ENCODE data around the gene SLC16A2. TPM values are rescaled to one million over a fixed set of nuclear protein-coding genes. Genes with fewer than 3 reads are reported as not detected.
A peak's percentile ranks its signal among the peaks of the same experiment; 100 is the strongest.

Gene SLC16A2
- total RNA-seq (2012; rRNA removed), result 9.9 and 26.2 TPM in 2 replicates

- peaks cover 8% of the 10 kb centered on the region for H3K4me1 ChIP-seq (ENCODE audit: control insufficient read depth, insufficient read depth, low read length)
- peak within 1 kb of the TSS; percentile 81 for H3K9ac ChIP-seq (ENCODE audit: low read depth, low read length)
- H3K36me3 ChIP-seq (ENCODE audit: insufficient read depth, low read length), result no peaks in the 10 kb centered on the region
- H3K9me3 ChIP-seq (replicated peaks; ENCODE audit: low read length), result no peaks in the 10 kb centered on the region
- H3K4me2 ChIP-seq (ENCODE audit: low read length), result peak within 1 kb of the TSS; percentile 97
- H3K27me3 ChIP-seq (ENCODE audit: control insufficient read depth, insufficient read depth, low read length), result peaks cover 3% of the 10 kb centered on the region
- peak within 1 kb of the TSS; percentile 76 for H3K4me3 ChIP-seq (ENCODE audit: low read length)
Observed at GRCh38 chrX:74421036-74421739, at the start of gene SLC16A2. Gene SLC16A2 (plus strand): TSS chrX:74421493. CDS start chrX:74421638, 145 bp downstream.

GRCh38 chrX:74372272-74372671 lies 49.0 kb upstream of the SLC16A2 start:
- no peaks in the 10 kb centered on the region for H3K4me1 ChIP-seq (ENCODE audit: control insufficient read depth, insufficient read depth, low read length)
- H3K4me2 ChIP-seq (ENCODE audit: low read length), result no peak overlapping the region
- H3K36me3 ChIP-seq (ENCODE audit: insufficient read depth, low read length), result no peaks in the 10 kb centered on the region
- no peak overlapping the region for H3K9ac ChIP-seq (ENCODE audit: low read depth, low read length)
- H3K4me3 ChIP-seq (ENCODE audit: low read length), result no peak overlapping the region
- no peaks in the 10 kb centered on the region for H3K9me3 ChIP-seq (replicated peaks; ENCODE audit: low read length)
- peaks cover 46% of the 10 kb centered on the region for H3K27me3 ChIP-seq (ENCODE audit: control insufficient read depth, insufficient read depth, low read length)

DNA sequence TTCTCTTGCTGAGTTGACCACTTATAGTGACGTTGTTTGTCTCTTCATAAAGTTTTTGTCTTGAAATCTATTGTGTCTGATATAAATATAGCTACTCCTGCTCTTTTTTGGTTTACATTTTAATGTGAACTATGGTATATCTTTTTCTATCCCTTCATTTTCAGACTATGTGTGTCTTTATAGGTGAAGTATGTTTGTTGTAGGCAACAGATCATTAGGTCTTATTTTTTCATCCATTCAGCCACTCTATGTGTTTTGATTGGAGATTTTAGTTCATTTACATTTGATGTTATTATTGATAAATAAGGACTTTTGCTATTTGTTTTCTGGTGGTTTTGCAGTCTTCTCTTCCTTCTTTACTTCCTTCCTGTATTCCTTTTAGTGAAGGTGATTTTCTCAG lies 44.0 kb upstream of the SLC16A2 start:
- Histone ChIP-seq H3K4me1 (ENCODE audit: control insufficient read depth, insufficient read depth, low read length) (no peaks in the 10 kb centered on the region), H3K36me3 (ENCODE audit: insufficient read depth, low read length) (no peaks in the 10 kb centered on the region), H3K9me3 (replicated peaks; ENCODE audit: low read length) (no peaks in the 10 kb centered on the region), H3K9ac (ENCODE audit: low read depth, low read length) (no peak overlapping the region), H3K27me3 (ENCODE audit: control insufficient read depth, insufficient read depth, low read length) (peaks cover 19% of the 10 kb centered on the region), H3K4me3 (ENCODE audit: low read length) (no peak overlapping the region), H3K4me2 (ENCODE audit: low read length) (no peak overlapping the region)

DNA sequence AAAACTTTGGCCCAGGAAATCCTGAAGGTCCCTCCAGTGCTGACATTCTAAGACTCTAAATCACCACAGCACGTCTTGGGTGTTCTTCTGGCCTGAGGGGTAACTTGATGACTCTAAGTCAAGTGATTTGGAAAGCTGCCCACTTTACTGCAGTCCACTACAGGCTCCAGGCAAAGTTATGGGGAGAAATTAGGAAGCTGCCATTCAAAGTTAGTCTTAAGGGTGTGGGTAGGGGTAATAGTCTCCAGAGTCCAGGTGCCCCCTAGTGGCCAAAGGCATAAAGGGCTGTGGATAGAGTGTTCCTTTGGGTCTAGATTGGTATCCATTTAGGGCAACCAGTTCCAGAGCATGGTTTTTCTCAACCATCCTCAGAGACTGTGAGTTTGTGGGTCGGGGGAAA lies 38.7 kb upstream of the SLC16A2 start:
- H3K4me2 ChIP-seq (ENCODE audit: low read length), result no peak overlapping the region
- no peaks in the 10 kb centered on the region for H3K4me1 ChIP-seq (ENCODE audit: control insufficient read depth, insufficient read depth, low read length)
- H3K9ac ChIP-seq (ENCODE audit: low read depth, low read length), result no peak overlapping the region
- no peaks in the 10 kb centered on the region for H3K36me3 ChIP-seq (ENCODE audit: insufficient read depth, low read length)
- H3K4me3 ChIP-seq (ENCODE audit: low read length), result no peak overlapping the region
- no peaks in the 10 kb centered on the region for H3K27me3 ChIP-seq (ENCODE audit: control insufficient read depth, insufficient read depth, low read length)
- H3K9me3 ChIP-seq (replicated peaks; ENCODE audit: low read length), result no peaks in the 10 kb centered on the region

- Histone ChIP-seq H3K27me3 (ENCODE audit: control insufficient read depth, insufficient read depth, low read length) (no peaks in the 10 kb centered on the region), H3K36me3 (ENCODE audit: insufficient read depth, low read length) (no peaks in the 10 kb centered on the region), H3K4me2 (ENCODE audit: low read length) (no peak overlapping the region), H3K9me3 (replicated peaks; ENCODE audit: low read length) (no peaks in the 10 kb centered on the region), H3K9ac (ENCODE audit: low read depth, low read length) (no peak overlapping the region), H3K4me3 (ENCODE audit: low read length) (no peak overlapping the region), H3K4me1 (ENCODE audit: control insufficient read depth, insufficient read depth, low read length) (no peaks in the 10 kb centered on the region)
Observed at GRCh38 chrX:74383611-74384010, 37.7 kb upstream of the SLC16A2 start.

- Histone ChIP-seq H3K4me3 (ENCODE audit: low read length) (no peak overlapping the region), H3K27me3 (ENCODE audit: control insufficient read depth, insufficient read depth, low read length) (no peaks in the 10 kb centered on the region), H3K9me3 (replicated peaks; ENCODE audit: low read length) (no peaks in the 10 kb centered on the region), H3K4me1 (ENCODE audit: control insufficient read depth, insufficient read depth, low read length) (no peaks in the 10 kb centered on the region), H3K4me2 (ENCODE audit: low read length) (no peak overlapping the region), H3K9ac (ENCODE audit: low read depth, low read length) (no peak overlapping the region), H3K36me3 (ENCODE audit: insufficient read depth, low read length) (no peaks in the 10 kb centered on the region)
Observed at GRCh38 chrX:74389016-74389722, 32.1 kb upstream of the SLC16A2 start.

- Histone ChIP-seq H3K4me1 (ENCODE audit: control insufficient read depth, insufficient read depth, low read length) (no peaks in the 10 kb centered on the region), H3K9ac (ENCODE audit: low read depth, low read length) (no peak overlapping the region), H3K36me3 (ENCODE audit: insufficient read depth, low read length) (no peaks in the 10 kb centered on the region), H3K4me3 (ENCODE audit: low read length) (no peak overlapping the region), H3K27me3 (ENCODE audit: control insufficient read depth, insufficient read depth, low read length) (peaks cover 8% of the 10 kb centered on the region), H3K4me2 (ENCODE audit: low read length) (no peak overlapping the region), H3K9me3 (replicated peaks; ENCODE audit: low read length) (no peaks in the 10 kb centered on the region)
Observed at GRCh38 chrX:74395556-74395955, 25.7 kb upstream of the SLC16A2 start.

- no peaks in the 10 kb centered on the region for H3K4me1 ChIP-seq (ENCODE audit: control insufficient read depth, insufficient read depth, low read length)
- no peak overlapping the region for H3K4me2 ChIP-seq (ENCODE audit: low read length)
- H3K4me3 ChIP-seq (ENCODE audit: low read length), result no peak overlapping the region
- no peaks in the 10 kb centered on the region for H3K9me3 ChIP-seq (replicated peaks; ENCODE audit: low read length)
- H3K36me3 ChIP-seq (ENCODE audit: insufficient read depth, low read length), result no peaks in the 10 kb centered on the region
- peaks cover 3% of the 10 kb centered on the region for H3K27me3 ChIP-seq (ENCODE audit: control insufficient read depth, insufficient read depth, low read length)
- no peak overlapping the region for H3K9ac ChIP-seq (ENCODE audit: low read depth, low read length)
Observed at GRCh38 chrX:74405973-74406489, 15.3 kb upstream of the SLC16A2 start.

GRCh38 chrX:74408304-74408703 lies 13.0 kb upstream of the SLC16A2 start:
- Histone ChIP-seq H3K4me1 (ENCODE audit: control insufficient read depth, insufficient read depth, low read length) (no peaks in the 10 kb centered on the region), H3K9me3 (replicated peaks; ENCODE audit: low read length) (no peaks in the 10 kb centered on the region), H3K36me3 (ENCODE audit: insufficient read depth, low read length) (no peaks in the 10 kb centered on the region), H3K27me3 (ENCODE audit: control insufficient read depth, insufficient read depth, low read length) (peaks cover 3% of the 10 kb centered on the region), H3K4me2 (ENCODE audit: low read length) (no peak overlapping the region), H3K9ac (ENCODE audit: low read depth, low read length) (no peak overlapping the region), H3K4me3 (ENCODE audit: low read length) (no peak overlapping the region)

DNA sequence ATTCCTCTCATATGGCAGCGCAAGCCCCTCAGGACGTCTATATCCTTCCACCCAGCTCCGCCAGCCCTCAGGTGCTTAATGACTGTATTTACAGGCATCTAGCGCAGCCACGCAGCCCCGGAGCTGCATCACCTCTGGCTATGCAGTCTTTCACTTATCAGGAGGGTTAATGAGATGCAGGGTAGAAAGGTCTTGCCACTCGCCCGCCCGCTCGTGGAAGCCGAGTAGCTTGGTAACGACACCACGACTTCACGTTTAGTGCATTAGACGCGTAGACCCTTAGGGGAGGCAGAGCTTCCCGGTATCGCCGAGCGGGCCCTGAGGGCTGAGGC lies 1.5 kb upstream of the SLC16A2 start:
- peak overlapping the region; percentile 97 for H3K4me2 ChIP-seq (ENCODE audit: low read length)
- H3K4me3 ChIP-seq (ENCODE audit: low read length), result peak overlapping the region; percentile 76
- H3K27me3 ChIP-seq (ENCODE audit: control insufficient read depth, insufficient read depth, low read length), result peaks cover 3% of the 10 kb centered on the region
- peaks cover 8% of the 10 kb centered on the region for H3K4me1 ChIP-seq (ENCODE audit: control insufficient read depth, insufficient read depth, low read length)
- no peaks in the 10 kb centered on the region for H3K36me3 ChIP-seq (ENCODE audit: insufficient read depth, low read length)
- peak overlapping the region; percentile 81 for H3K9ac ChIP-seq (ENCODE audit: low read depth, low read length)
- H3K9me3 ChIP-seq (replicated peaks; ENCODE audit: low read length), result no peaks in the 10 kb centered on the region

GRCh38 chrX:74420196-74421035 lies 877 bp upstream of the SLC16A2 start:
- H3K4me1 ChIP-seq (ENCODE audit: control insufficient read depth, insufficient read depth, low read length), result peaks cover 8% of the 10 kb centered on the region
- peaks cover 3% of the 10 kb centered on the region for H3K27me3 ChIP-seq (ENCODE audit: control insufficient read depth, insufficient read depth, low read length)
- H3K36me3 ChIP-seq (ENCODE audit: insufficient read depth, low read length), result no peaks in the 10 kb centered on the region
- H3K4me3 ChIP-seq (ENCODE audit: low read length), result peak overlapping the region; percentile 76
- H3K9ac ChIP-seq (ENCODE audit: low read depth, low read length), result peak overlapping the region; percentile 81
- H3K4me2 ChIP-seq (ENCODE audit: low read length), result peak overlapping the region; percentile 97
- H3K9me3 ChIP-seq (replicated peaks; ENCODE audit: low read length), result no peaks in the 10 kb centered on the region

All from skeletal muscle satellite cell (primary cell).